Endothelial cell (in vitro differentiated cells): ENCODE measurements around the gene GPR15LG. TPM values are rescaled to one million over a fixed set of nuclear protein-coding genes. Genes with fewer than 3 reads are reported as not detected.

Source experiments
- DNase-seq: peaks from one replicate; pipeline ENCODE4 v3.0.0; 2021; ENCODE audit warnings: low spot score
- H3K27ac Mint-ChIP-seq: one replicate; pipeline ENCODE4 v1.8.0; 2021; ENCODE audit warnings: mixed read lengths, inconsistent platforms; ENCODE audit not compliant: unreplicated experiment
- H3K27me3 Mint-ChIP-seq: one replicate; pipeline ENCODE4 v1.8.0; 2021; ENCODE audit warnings: mild to moderate bottlenecking, moderate library complexity, mixed read lengths, inconsistent platforms; ENCODE audit not compliant: unreplicated experiment
- H3K36me3 Mint-ChIP-seq: one replicate; pipeline ENCODE4 v1.8.0; 2021; ENCODE audit warnings: mild to moderate bottlenecking, low read depth, mixed read lengths, inconsistent platforms; ENCODE audit not compliant: unreplicated experiment
- H3K4me1 Mint-ChIP-seq: one replicate; pipeline ENCODE4 v1.8.0; 2021; ENCODE audit warnings: mild to moderate bottlenecking, mixed read lengths, inconsistent platforms; ENCODE audit not compliant: unreplicated experiment
- H3K4me3 Mint-ChIP-seq: one replicate; pipeline ENCODE4 v1.8.0; 2021; ENCODE audit warnings: mild to moderate bottlenecking, mixed read lengths, inconsistent platforms; ENCODE audit not compliant: unreplicated experiment
- H3K9me3 Mint-ChIP-seq: one replicate; pipeline ENCODE4 v1.8.0; 2021; ENCODE audit warnings: mixed read lengths, inconsistent platforms; ENCODE audit not compliant: unreplicated experiment
- total RNA-seq: library from RNA; stranded (reverse); fragmentation: NEBNext Ultra II Directional; extraction: Animal tissue kit (Norgen Biotek cat#: 25700); gene quantifications from one replicate; pipeline ENCODE4 v1.2.1, GENCODE V29; 2021; ENCODE audit not compliant: unreplicated experiment
- TF ChIP-seq, protein P1 (sequence below): fragments of 200-600 bp; sonication (generic); IDR thresholded peaks from one replicate; pipeline ENCODE4 v1.5.0; 2021; ENCODE audit warnings: antibody characterized with exemption; ENCODE audit not compliant: unreplicated experiment

GPR15LG gene
- total RNA-seq, 1 donor from 2014 or later: not detected

DNA sequence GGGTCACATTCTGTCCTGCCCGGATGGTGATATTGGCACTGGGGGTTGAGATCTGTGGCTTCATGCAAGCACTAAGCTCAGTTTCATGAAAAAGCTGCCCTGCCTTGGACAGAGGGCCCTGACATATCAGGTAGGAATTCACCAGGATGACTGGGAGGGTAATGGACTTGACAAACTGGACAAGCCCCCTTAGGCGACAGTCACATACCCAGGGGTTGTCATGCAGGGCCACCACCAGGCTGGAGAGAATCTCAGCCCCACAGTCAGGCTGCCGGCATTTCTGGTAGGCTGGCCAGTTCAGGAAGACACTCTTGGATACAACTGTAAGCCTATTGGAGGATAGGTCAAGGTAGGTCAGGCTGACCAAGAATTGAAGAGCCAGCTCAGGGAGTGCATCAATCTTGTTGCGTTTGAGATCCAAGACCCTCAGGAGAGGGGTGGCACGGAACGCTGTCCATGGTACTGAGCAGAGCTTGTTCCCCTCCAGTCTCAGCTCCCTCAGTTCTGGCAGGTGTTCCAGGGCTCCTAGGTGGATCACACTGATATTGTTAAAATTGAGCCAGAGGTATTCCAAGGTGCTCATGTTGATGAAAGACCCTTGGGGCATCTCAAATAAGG, 50.9 kb downstream of the GPR15LG start:
- peak; percentile 53 for DNase-seq
- H3K4me3 Mint-ChIP-seq: no peak overlapping the region
- H3K36me3 Mint-ChIP-seq: no peaks in the 10 kb centered on the region
- no peaks in the 10 kb centered on the region for H3K4me1 Mint-ChIP-seq
- TF ChIP-seq, protein P1, sequence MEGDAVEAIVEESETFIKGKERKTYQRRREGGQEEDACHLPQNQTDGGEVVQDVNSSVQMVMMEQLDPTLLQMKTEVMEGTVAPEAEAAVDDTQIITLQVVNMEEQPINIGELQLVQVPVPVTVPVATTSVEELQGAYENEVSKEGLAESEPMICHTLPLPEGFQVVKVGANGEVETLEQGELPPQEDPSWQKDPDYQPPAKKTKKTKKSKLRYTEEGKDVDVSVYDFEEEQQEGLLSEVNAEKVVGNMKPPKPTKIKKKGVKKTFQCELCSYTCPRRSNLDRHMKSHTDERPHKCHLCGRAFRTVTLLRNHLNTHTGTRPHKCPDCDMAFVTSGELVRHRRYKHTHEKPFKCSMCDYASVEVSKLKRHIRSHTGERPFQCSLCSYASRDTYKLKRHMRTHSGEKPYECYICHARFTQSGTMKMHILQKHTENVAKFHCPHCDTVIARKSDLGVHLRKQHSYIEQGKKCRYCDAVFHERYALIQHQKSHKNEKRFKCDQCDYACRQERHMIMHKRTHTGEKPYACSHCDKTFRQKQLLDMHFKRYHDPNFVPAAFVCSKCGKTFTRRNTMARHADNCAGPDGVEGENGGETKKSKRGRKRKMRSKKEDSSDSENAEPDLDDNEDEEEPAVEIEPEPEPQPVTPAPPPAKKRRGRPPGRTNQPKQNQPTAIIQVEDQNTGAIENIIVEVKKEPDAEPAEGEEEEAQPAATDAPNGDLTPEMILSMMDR: no peak
- no peak overlapping the region for H3K27ac Mint-ChIP-seq
- H3K27me3 Mint-ChIP-seq: peaks cover 7% of the 10 kb centered on the region
- no peaks in the 10 kb centered on the region for H3K9me3 Mint-ChIP-seq

- TF ChIP-seq, protein P1: no peak
- DNase-seq: no peak
- Mint-ChIP-seq H3K27ac (no peak within 1 kb of the TSS), H3K9me3 (no peaks in the 10 kb centered on the region), H3K4me3 (no peak within 1 kb of the TSS), H3K36me3 (no peaks in the 10 kb centered on the region), H3K4me1 (no peaks in the 10 kb centered on the region), H3K27me3 (peaks cover 7% of the 10 kb centered on the region)
Measured at GRCh38 chr10:84225427-84226173, 52.0 kb downstream of the GPR15LG start, which contains the start of gene LRIT2. Gene LRIT2, minus strand, starts transcription at chr10:84225544. Its CDS starts 24 bp downstream, at chr10:84225520.

DNA sequence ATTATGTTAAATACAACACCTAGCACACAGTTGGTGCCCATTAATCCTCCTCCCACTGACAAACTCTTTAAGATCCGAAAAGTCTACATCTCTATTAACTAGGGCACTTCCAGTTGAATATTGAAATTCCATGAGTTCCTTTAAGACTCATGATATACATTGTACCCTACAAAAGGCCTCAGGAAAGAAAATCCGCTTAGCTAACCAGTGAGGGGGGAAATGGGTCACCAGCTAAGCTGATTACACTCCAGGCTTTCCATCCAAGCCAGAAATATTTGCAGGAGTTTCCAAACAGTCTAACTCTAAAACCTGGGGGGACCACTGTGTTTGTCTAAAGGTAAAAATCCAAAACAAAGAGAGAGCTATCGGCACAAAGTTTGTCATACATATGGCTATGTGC, 53.0 kb downstream of the GPR15LG start:
- no peak for DNase-seq
- H3K27ac Mint-ChIP-seq: no peak overlapping the region
- H3K4me3 Mint-ChIP-seq: no peak overlapping the region
- TF ChIP-seq, protein P1: no peak
- no peaks in the 10 kb centered on the region for H3K36me3 Mint-ChIP-seq
- H3K27me3 Mint-ChIP-seq: peaks cover 7% of the 10 kb centered on the region
- H3K4me1 Mint-ChIP-seq: no peaks in the 10 kb centered on the region
- H3K9me3 Mint-ChIP-seq: no peaks in the 10 kb centered on the region

GRCh38 chr10:84227810-84228209, 54.2 kb downstream of the GPR15LG start:
- no peak overlapping the region for H3K4me3 Mint-ChIP-seq
- no peaks in the 10 kb centered on the region for H3K9me3 Mint-ChIP-seq
- H3K27ac Mint-ChIP-seq: no peak overlapping the region
- TF ChIP-seq, protein P1: no peak
- H3K36me3 Mint-ChIP-seq: no peaks in the 10 kb centered on the region
- no peak for DNase-seq
- peaks cover 5% of the 10 kb centered on the region for H3K27me3 Mint-ChIP-seq
- no peaks in the 10 kb centered on the region for H3K4me1 Mint-ChIP-seq

GRCh38 chr10:84230359-84230758, 56.8 kb downstream of the GPR15LG start:
- Mint-ChIP-seq H3K4me3 (no peak overlapping the region), H3K36me3 (no peaks in the 10 kb centered on the region), H3K27me3 (peaks cover 2% of the 10 kb centered on the region), H3K9me3 (no peaks in the 10 kb centered on the region), H3K4me1 (no peaks in the 10 kb centered on the region), H3K27ac (no peak overlapping the region)
- DNase-seq: no peak
- TF ChIP-seq, protein P1: no peak
